Activated CD4-positive, alpha-beta memory T cell treated with anti-CD3 and anti-CD28 coated beads for 36 hours (primary cell): ENCODE results near the gene BCL2. TPM values are rescaled to one million over a fixed set of nuclear protein-coding genes. Genes with fewer than 3 reads are reported as not detected.

Source experiments
- CTCF ChIA-PET: fragments of 350-600 bp; sonication (Branson Sonifier 250); formaldehyde crosslinking; loops from one replicate; lab custom pipeline; 2021; ENCODE audit warnings: antibody characterized with exemption, inconsistent platforms; lab: Charles Lee
- POLR2A ChIA-PET: fragments of 350-600 bp; sonication (Branson Sonifier 250); formaldehyde crosslinking; loops from one replicate; lab custom pipeline; 2021; ENCODE audit warnings: antibody characterized with exemption; lab: Charles Lee
- DNase-seq: peaks from one replicate; pipeline ENCODE4 v3.0.0-alpha.2; 2020
- H3K27ac Mint-ChIP-seq: one replicate; pipeline ENCODE4 v1.8.0; 2021; ENCODE audit warnings: mixed read lengths
- H3K27me3 Mint-ChIP-seq: one replicate; pipeline ENCODE4 v1.8.0; 2021; ENCODE audit warnings: mixed read lengths
- H3K36me3 Mint-ChIP-seq: one replicate; pipeline ENCODE4 v1.8.0; 2021; ENCODE audit warnings: mixed read lengths
- H3K4me1 Mint-ChIP-seq: one replicate; pipeline ENCODE4 v1.8.0; 2021; ENCODE audit warnings: low read depth, mixed read lengths
- H3K4me3 Mint-ChIP-seq: one replicate; pipeline ENCODE4 v1.8.0; 2021; ENCODE audit warnings: mild to moderate bottlenecking, mixed read lengths
- H3K9me3 Mint-ChIP-seq: one replicate; pipeline ENCODE4 v1.8.0; 2021; ENCODE audit warnings: mixed read lengths
- intact Hi-C: fragments of 100-400 bp; cut with micrococcal nuclease; formaldehyde crosslinking; loops from one replicate; pipeline ENCODE4 v1.15.1; 2023
- total RNA-seq, 2 experiments: library from RNA; stranded (reverse); gene quantifications; one replicate each; pipeline ENCODE4 v1.2.3, GENCODE V29; 2021

BCL2 gene
- total RNA-seq, 2 experiments from 2014 or later = 66.9 to 67.9 TPM

GRCh38 chr18:63185984-63186383 is 133.6 kb downstream of the BCL2 start:
- DNase-seq = no peak
- H3K27ac Mint-ChIP-seq = peak overlapping the region; percentile 61
- H3K4me3 Mint-ChIP-seq = no peak overlapping the region
- intact Hi-C loops = loop anchor here (2.0 kb wide), 1 partner anchor 13 kb away; no protein-coding TSS in a partner anchor
- CTCF ChIA-PET = interaction anchor here (0.6 to 1.6 kb wide), 4 partner anchors 10 to 168 kb away, joined by 3 to 11 read pairs (median 4); no protein-coding TSS in a partner anchor
- POLR2A ChIA-PET = interaction anchor here (1.0 to 1.3 kb wide), 2 partner anchors 11 to 24 kb away, joined by 3 to 6 read pairs; no protein-coding TSS in a partner anchor
- H3K9me3 Mint-ChIP-seq = no peaks in the 10 kb centered on the region
- no peaks in the 10 kb centered on the region for H3K27me3 Mint-ChIP-seq
- H3K4me1 Mint-ChIP-seq = peaks cover 90% of the 10 kb centered on the region
- H3K36me3 Mint-ChIP-seq = peaks cover 4% of the 10 kb centered on the region

DNA sequence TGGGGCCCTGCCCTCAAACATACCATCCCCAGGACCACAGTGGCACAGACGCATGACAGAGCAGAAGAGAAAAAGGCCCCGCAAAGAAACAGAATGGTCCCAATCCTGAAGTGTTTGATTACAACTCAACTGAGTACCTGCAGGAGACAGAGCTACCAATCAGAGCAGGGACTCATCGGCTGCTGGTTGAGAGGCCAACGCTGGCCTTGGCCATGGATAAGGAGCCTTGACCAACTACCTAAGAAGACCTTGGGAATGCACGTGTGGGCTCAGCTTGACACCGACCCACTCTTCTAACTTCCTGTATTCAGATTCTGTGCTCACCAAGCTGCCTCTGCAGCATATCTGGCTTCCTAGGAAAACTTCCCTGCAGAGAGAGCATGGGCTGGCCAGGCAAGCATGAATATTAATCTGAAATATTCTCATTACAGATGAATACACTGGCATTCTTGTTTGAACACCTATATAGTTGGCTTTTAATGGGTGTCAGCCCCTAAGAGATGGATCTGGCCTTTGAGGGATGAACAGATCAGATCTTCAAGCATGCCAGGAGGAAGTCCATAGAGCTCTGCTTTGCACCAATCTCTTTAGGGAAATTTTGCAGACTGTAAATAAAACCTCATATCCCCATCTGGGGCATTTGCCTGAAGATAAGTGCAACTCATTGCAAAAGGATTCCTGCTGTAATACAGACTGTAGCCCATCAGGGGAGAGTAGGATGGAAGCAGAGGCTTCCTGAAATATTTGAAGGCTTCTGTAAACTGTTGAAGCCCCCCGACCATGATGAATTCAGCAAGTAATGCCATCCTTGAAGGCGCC is 135.4 kb downstream of the BCL2 start:
- Mint-ChIP-seq H3K27ac (peak overlapping the region; percentile 53), H3K9me3 (no peaks in the 10 kb centered on the region), H3K4me1 (peaks cover 93% of the 10 kb centered on the region), H3K27me3 (no peaks in the 10 kb centered on the region), H3K36me3 (peaks cover 6% of the 10 kb centered on the region), H3K4me3 (no peak overlapping the region)
- CTCF ChIA-PET = interaction anchor here (0.6 kb wide), 1 partner anchor 128 kb away, joined by 3 read pairs; no protein-coding TSS in a partner anchor
- intact Hi-C loops = no loop called here
- POLR2A ChIA-PET = no interaction called here
- no peak for DNase-seq

- intact Hi-C loops = no loop called here
- no peak for DNase-seq
- Mint-ChIP-seq H3K9me3 (no peaks in the 10 kb centered on the region), H3K4me1 (peaks cover 90% of the 10 kb centered on the region), H3K27me3 (no peaks in the 10 kb centered on the region), H3K4me3 (no peak overlapping the region), H3K27ac (peak overlapping the region; percentile 53), H3K36me3 (peaks cover 6% of the 10 kb centered on the region)
- CTCF ChIA-PET = no interaction called here
- POLR2A ChIA-PET = no interaction called here
These were observed 136.2 kb downstream of the BCL2 start for GRCh38 chr18:63183378-63183777.

GRCh38 chr18:63182861-63183260 is 136.7 kb downstream of the BCL2 start:
- no peak for DNase-seq
- POLR2A ChIA-PET = interaction anchor here (1.9 kb wide), 1 partner anchor 135 kb away, joined by 5 read pairs; no protein-coding TSS in a partner anchor
- Mint-ChIP-seq H3K4me1 (peaks cover 89% of the 10 kb centered on the region), H3K36me3 (peaks cover 6% of the 10 kb centered on the region), H3K9me3 (no peaks in the 10 kb centered on the region), H3K27me3 (no peaks in the 10 kb centered on the region), H3K4me3 (no peak overlapping the region), H3K27ac (peak overlapping the region; percentile 36)
- CTCF ChIA-PET = interaction anchor here (1.2 kb wide), 1 partner anchor 145 kb away, joined by 3 read pairs; no protein-coding TSS in a partner anchor
- intact Hi-C loops = no loop called here

DNA sequence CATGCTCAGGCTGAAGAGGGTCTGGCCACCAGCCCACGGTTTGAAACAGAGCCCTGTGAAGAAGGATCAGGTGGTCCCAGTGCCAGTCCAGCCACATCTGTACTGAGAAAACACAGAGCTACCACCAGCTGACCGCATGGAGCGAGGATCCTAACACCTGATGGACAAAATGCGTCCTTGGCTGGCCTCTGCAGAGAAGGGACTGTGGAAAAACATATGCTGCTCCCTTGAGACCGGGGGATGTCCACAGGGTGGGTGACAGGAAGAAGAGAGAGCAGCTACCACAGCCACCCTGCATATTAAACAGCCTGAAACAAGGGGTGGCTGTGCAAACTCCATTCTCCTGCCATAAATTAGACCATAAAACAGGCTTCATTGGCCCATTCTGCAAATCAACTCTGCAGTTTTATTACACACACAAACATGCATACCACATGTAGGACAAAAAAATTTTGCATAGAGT is 137.2 kb downstream of the BCL2 start:
- no peak for DNase-seq
- Mint-ChIP-seq H3K9me3 (no peaks in the 10 kb centered on the region), H3K4me1 (peaks cover 88% of the 10 kb centered on the region), H3K27ac (no peak overlapping the region), H3K36me3 (peaks cover 6% of the 10 kb centered on the region), H3K4me3 (no peak overlapping the region), H3K27me3 (no peaks in the 10 kb centered on the region)
- ChIA-PET CTCF (interaction anchor here (1.2 to 1.5 kb wide), 2 partner anchors 14 to 146 kb away, joined by 3 to 6 read pairs; no protein-coding TSS in a partner anchor), POLR2A (interaction anchor here (1.9 kb wide), 1 partner anchor 135 kb away, joined by 5 read pairs; no protein-coding TSS in a partner anchor)
- intact Hi-C loops = no loop called here

- peak overlapping the region; percentile 78 for H3K27ac Mint-ChIP-seq
- ChIA-PET CTCF (interaction anchor here (1.2 to 1.9 kb wide), 6 partner anchors 15 to 146 kb away, joined by 3 to 8 read pairs (median 5); no protein-coding TSS in a partner anchor), POLR2A (interaction anchor here (0.9 to 2.0 kb wide), 6 partner anchors 8 to 136 kb away, joined by 3 to 14 read pairs (median 4); no protein-coding TSS in a partner anchor)
- H3K4me1 Mint-ChIP-seq = peaks cover 85% of the 10 kb centered on the region
- no peak overlapping the region for H3K4me3 Mint-ChIP-seq
- no peaks in the 10 kb centered on the region for H3K9me3 Mint-ChIP-seq
- peaks cover 6% of the 10 kb centered on the region for H3K36me3 Mint-ChIP-seq
- H3K27me3 Mint-ChIP-seq = no peaks in the 10 kb centered on the region
- intact Hi-C loops = loop anchor here (1.0 kb wide), 3 partner anchors 18 to 31 kb away; no protein-coding TSS in a partner anchor
- no peak for DNase-seq
These were observed 137.8 kb downstream of the BCL2 start for GRCh38 chr18:63181706-63182309.

DNA sequence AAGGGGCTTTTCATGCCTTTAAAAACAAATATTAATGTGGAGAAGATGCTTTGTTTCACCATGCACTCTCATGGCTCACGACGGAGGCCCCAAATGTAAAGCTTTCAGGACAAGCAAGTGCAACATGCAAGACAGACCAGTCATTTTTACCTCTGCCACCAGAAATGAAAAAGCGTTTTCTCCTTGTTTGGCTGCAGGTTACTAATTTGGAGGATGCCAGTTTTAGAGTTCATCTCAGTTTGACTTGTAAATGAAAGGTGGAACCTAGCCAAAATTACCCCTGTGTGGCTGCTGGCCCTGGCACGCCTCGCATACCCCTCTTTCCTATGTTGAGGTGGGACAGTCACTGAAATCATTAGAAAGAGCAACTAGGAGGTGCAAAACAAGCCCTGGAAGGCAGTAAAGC is 138.6 kb downstream of the BCL2 start:
- H3K9me3 Mint-ChIP-seq = no peaks in the 10 kb centered on the region
- no peaks in the 10 kb centered on the region for H3K27me3 Mint-ChIP-seq
- intact Hi-C loops = loop anchor here (1.0 kb wide), 3 partner anchors 19 to 32 kb away; no protein-coding TSS in a partner anchor
- no peak overlapping the region for H3K4me3 Mint-ChIP-seq
- H3K27ac Mint-ChIP-seq = peak overlapping the region; percentile 78
- peaks cover 6% of the 10 kb centered on the region for H3K36me3 Mint-ChIP-seq
- H3K4me1 Mint-ChIP-seq = peaks cover 81% of the 10 kb centered on the region
- ChIA-PET POLR2A (interaction anchor here (0.9 to 2.0 kb wide), 8 partner anchors 9 to 138 kb away, joined by 3 to 14 read pairs (median 4); partner anchors contain the start of gene BCL2), CTCF (interaction anchor here (1.5 to 1.9 kb wide), 6 partner anchors 16 to 136 kb away, joined by 3 to 8 read pairs (median 5); no protein-coding TSS in a partner anchor)
- DNase-seq = peak; percentile 73

DNA sequence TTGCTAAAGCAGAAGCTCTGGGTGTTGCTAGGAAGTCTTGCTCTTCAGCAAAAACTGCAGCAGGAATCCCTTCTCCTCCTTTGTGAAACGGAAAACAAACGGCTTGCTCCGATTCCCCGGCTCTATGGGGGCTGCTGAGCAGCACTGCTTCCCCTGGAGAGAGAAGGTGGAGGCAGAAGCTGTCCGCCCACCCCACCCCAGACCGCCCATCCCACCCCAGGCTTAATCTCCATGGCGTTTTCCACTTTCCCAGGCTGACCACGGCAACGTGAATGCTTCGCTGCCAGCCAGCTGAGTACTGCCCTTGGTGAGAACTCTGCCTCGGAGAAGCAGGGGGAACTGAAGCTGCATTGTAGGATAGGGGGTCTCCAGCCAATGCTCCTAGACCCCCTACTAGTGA is 139.2 kb downstream of the BCL2 start:
- ChIA-PET POLR2A (interaction anchor here (1.2 to 2.0 kb wide), 3 partner anchors 18 to 139 kb away, joined by 4 to 14 read pairs (median 5); partner anchors contain the start of gene BCL2), CTCF (interaction anchor here (1.0 to 1.9 kb wide), 7 partner anchors 16 to 137 kb away, joined by 3 to 8 read pairs (median 4); no protein-coding TSS in a partner anchor)
- Mint-ChIP-seq H3K9me3 (no peaks in the 10 kb centered on the region), H3K4me3 (no peak overlapping the region), H3K27ac (peak overlapping the region; percentile 78), H3K4me1 (peaks cover 82% of the 10 kb centered on the region), H3K27me3 (no peaks in the 10 kb centered on the region), H3K36me3 (peaks cover 6% of the 10 kb centered on the region)
- DNase-seq = no peak
- intact Hi-C loops = no loop called here

DNA sequence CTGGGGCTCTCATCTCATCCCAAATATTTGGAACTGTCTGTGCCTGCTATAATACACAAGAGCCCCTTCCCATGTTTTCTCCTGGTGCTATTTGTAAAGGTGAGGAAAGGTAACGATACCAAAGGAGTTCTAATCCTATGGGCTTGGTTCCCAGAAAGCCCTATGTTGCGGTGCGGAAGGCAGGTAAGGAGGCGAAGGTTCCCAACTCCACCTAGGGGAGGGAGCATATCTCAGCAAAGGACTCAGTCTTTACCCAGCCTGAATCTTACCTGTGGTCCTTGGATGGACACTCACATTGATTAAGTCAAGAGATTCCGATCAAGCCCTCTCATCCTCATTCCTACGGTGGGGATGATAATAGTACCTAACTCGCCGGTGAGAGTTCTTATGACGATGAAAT is 140.1 kb downstream of the BCL2 start:
- POLR2A ChIA-PET = no interaction called here
- CTCF ChIA-PET = interaction anchor here (0.9 to 1.6 kb wide), 3 partner anchors 15 to 143 kb away, joined by 3 read pairs; no protein-coding TSS in a partner anchor
- Mint-ChIP-seq H3K4me3 (no peak overlapping the region), H3K9me3 (no peaks in the 10 kb centered on the region), H3K27me3 (no peaks in the 10 kb centered on the region), H3K36me3 (peaks cover 10% of the 10 kb centered on the region), H3K4me1 (peaks cover 78% of the 10 kb centered on the region), H3K27ac (peak overlapping the region; percentile 16)
- DNase-seq = no peak
- intact Hi-C loops = no loop called here

GRCh38 chr18:63178971-63179370 is 140.6 kb downstream of the BCL2 start:
- Mint-ChIP-seq H3K27me3 (no peaks in the 10 kb centered on the region), H3K4me1 (peaks cover 78% of the 10 kb centered on the region), H3K9me3 (no peaks in the 10 kb centered on the region), H3K4me3 (no peak overlapping the region), H3K36me3 (peaks cover 13% of the 10 kb centered on the region), H3K27ac (no peak overlapping the region)
- DNase-seq = no peak
- ChIA-PET POLR2A (no interaction called here), CTCF (interaction anchor here (0.9 to 1.5 kb wide), 2 partner anchors 15 to 143 kb away, joined by 3 read pairs; no protein-coding TSS in a partner anchor)
- intact Hi-C loops = no loop called here
